Amniotic stem cell (primary cell): Measurements from ENCODE around the gene KRR1.
A peak's percentile ranks its signal among the peaks of the same experiment; 100 is the strongest.
"Not testable (repeated sequence)": the region's sequence is repeated elsewhere in the genome, so short reads cannot be mapped to it uniquely, and the experiment has no call there.

ENCODE experiments used
- DNase-seq: peaks from one replicate; lab custom pipeline; 2025; lab: John Stamatoyannopoulos, UW

Gene KRR1

GRCh38 chr12:75525263-75525662 is 13.9 kb upstream of the KRR1 start:
- no peak for DNase-seq

GRCh38 chr12:75522124-75522523 is 10.7 kb upstream of the KRR1 start:
- not testable (repeated sequence) for DNase-seq

- not testable (repeated sequence) for DNase-seq
Observed at GRCh38 chr12:75521224-75521623, 9.8 kb upstream of the KRR1 start.

- no peak for DNase-seq
Observed at GRCh38 chr12:75509621-75510020, 1.8 kb downstream of the KRR1 start.

GRCh38 chr12:75508159-75508558 is 3.2 kb downstream of the KRR1 start:
- no peak for DNase-seq

- DNase-seq: no peak
Observed at GRCh38 chr12:75507086-75507485, 4.3 kb downstream of the KRR1 start.

GRCh38 chr12:75505706-75506312 is 5.6 kb downstream of the KRR1 start:
- DNase-seq: peak; percentile 20

GRCh38 chr12:75503866-75504265 is 7.5 kb downstream of the KRR1 start:
- no peak for DNase-seq

GRCh38 chr12:75503459-75503858 is 8.0 kb downstream of the KRR1 start:
- DNase-seq: no peak

GRCh38 chr12:75491169-75491568 is 20.2 kb downstream of the KRR1 start:
- DNase-seq: no peak

- DNase-seq: peak; percentile 27
Observed at GRCh38 chr12:75489613-75490210, 21.7 kb downstream of the KRR1 start.

- no peak for DNase-seq
Observed at GRCh38 chr12:75489187-75489586, 22.2 kb downstream of the KRR1 start.

GRCh38 chr12:75488553-75488952 is 22.9 kb downstream of the KRR1 start:
- no peak for DNase-seq

- DNase-seq: no peak
Observed at GRCh38 chr12:75487308-75487707, 24.1 kb downstream of the KRR1 start.

GRCh38 chr12:75484450-75484849 is 27.0 kb downstream of the KRR1 start:
- DNase-seq: not testable (repeated sequence)

- DNase-seq: no peak
Observed at GRCh38 chr12:75483431-75483830, 28.0 kb downstream of the KRR1 start.

- DNase-seq: no peak
Observed at GRCh38 chr12:75482646-75483045, 28.8 kb downstream of the KRR1 start.

- no peak for DNase-seq
Observed at GRCh38 chr12:75481774-75482173, 29.6 kb downstream of the KRR1 start.

GRCh38 chr12:75481013-75481705 is 30.2 kb downstream of the KRR1 start:
- no peak for DNase-seq

- peak; percentile 94 for DNase-seq
Observed at GRCh38 chr12:75480469-75480949, 30.9 kb downstream of the KRR1 start, which contains the start of gene GLIPR1. TSS of gene GLIPR1 (plus strand) at chr12:75480755. CDS start at chr12:75480881, 126 bp downstream.

- no peak for DNase-seq
Observed at GRCh38 chr12:75479963-75480461, 31.4 kb downstream of the KRR1 start.

GRCh38 chr12:75478116-75478794 is 33.2 kb downstream of the KRR1 start:
- DNase-seq: no peak
